OCI-LY3 (cell line): ENCODE measurements around the gene KBTBD12.

ENCODE experiments used
- EZH2phosphoT487 ChIP-seq: fragments of 200-600 bp; shearing (Covaris generic); IDR thresholded peaks from 2 replicates; pipeline ENCODE4 v1.6.1; 2018; ENCODE audit warnings: antibody characterized with exemption, mixed run types, low read depth
- TF ChIP-seq, protein P1 (sequence below): fragments of 200-600, 300-600 bp; sonication (generic); IDR thresholded peaks from 2 replicates; pipeline ENCODE4 v1.5.1; 2014; ENCODE audit warnings: antibody characterized with exemption, low read length, low read depth

DNA sequence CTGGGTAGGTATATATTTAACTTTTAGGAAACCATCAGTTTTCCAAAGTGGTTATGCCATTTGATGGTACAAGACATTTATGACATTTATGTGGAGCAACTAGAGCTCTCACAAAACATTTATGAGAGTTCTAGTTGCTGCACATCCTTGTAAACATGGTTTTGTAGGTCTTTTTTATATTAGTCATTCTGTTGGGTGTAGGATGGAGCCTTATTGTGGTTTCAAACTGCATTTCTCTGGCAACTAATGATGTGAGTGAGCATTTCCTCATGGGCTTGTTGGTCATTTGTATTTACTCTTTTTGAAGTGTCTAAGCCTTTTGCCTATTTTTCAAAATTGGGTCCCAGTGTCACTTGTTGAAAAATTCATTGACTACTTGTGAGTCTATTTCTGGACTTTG, 47.0 kb upstream of the KBTBD12 start:
- TF ChIP-seq, protein P1, sequence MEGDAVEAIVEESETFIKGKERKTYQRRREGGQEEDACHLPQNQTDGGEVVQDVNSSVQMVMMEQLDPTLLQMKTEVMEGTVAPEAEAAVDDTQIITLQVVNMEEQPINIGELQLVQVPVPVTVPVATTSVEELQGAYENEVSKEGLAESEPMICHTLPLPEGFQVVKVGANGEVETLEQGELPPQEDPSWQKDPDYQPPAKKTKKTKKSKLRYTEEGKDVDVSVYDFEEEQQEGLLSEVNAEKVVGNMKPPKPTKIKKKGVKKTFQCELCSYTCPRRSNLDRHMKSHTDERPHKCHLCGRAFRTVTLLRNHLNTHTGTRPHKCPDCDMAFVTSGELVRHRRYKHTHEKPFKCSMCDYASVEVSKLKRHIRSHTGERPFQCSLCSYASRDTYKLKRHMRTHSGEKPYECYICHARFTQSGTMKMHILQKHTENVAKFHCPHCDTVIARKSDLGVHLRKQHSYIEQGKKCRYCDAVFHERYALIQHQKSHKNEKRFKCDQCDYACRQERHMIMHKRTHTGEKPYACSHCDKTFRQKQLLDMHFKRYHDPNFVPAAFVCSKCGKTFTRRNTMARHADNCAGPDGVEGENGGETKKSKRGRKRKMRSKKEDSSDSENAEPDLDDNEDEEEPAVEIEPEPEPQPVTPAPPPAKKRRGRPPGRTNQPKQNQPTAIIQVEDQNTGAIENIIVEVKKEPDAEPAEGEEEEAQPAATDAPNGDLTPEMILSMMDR = no peak
- TF ChIP-seq EZH2phosphoT487 = no peak
